Nephron progenitor cell (in vitro differentiated cells): ENCODE results near the gene MAP1S.

Source experiments
- DNase-seq: peaks from one replicate; pipeline ENCODE4 v3.0.0; 2021
- H3K27ac Mint-ChIP-seq: 2 replicates; pipeline ENCODE4 v1.8.0; 2021; ENCODE audit warnings: mild to moderate bottlenecking, moderate library complexity, mixed read lengths
- H3K27me3 Mint-ChIP-seq: 2 replicates; pipeline ENCODE4 v1.8.0; 2021; ENCODE audit warnings: mild to moderate bottlenecking, low read depth, mixed read lengths; ENCODE audit not compliant: poor library complexity
- H3K36me3 Mint-ChIP-seq: 2 replicates; pipeline ENCODE4 v1.8.0; 2021; ENCODE audit warnings: low read depth, mixed read lengths
- H3K4me1 Mint-ChIP-seq: 2 replicates; pipeline ENCODE4 v1.8.0; 2021; ENCODE audit warnings: mixed read lengths
- H3K4me3 Mint-ChIP-seq: 2 replicates; pipeline ENCODE4 v1.8.0; 2021; ENCODE audit warnings: mild to moderate bottlenecking, moderate library complexity, mixed read lengths
- H3K9me3 Mint-ChIP-seq: 2 replicates; pipeline ENCODE4 v1.8.0; 2021; ENCODE audit warnings: mild to moderate bottlenecking, moderate library complexity, mixed read lengths
- CTCF ChIP-seq: fragments of 200-600 bp; sonication (generic); IDR thresholded peaks from 2 replicates; pipeline ENCODE4 v1.5.0; 2021; ENCODE audit warnings: antibody characterized with exemption

MAP1S gene

GRCh38 chr19:17733127-17733526 lies 13.8 kb downstream of the MAP1S start:
- H3K27me3 Mint-ChIP-seq, result no peaks in the 10 kb centered on the region
- no peak for DNase-seq
- no peak overlapping the region for H3K27ac Mint-ChIP-seq
- H3K4me3 Mint-ChIP-seq, result no peak overlapping the region
- no peak for TF ChIP-seq CTCF
- peaks cover 19% of the 10 kb centered on the region for H3K9me3 Mint-ChIP-seq
- peaks cover 77% of the 10 kb centered on the region for H3K36me3 Mint-ChIP-seq
- no peaks in the 10 kb centered on the region for H3K4me1 Mint-ChIP-seq

GRCh38 chr19:17734146-17734545 lies 14.9 kb downstream of the MAP1S start:
- Mint-ChIP-seq H3K4me1 (peaks cover 7% of the 10 kb centered on the region), H3K9me3 (peaks cover 19% of the 10 kb centered on the region), H3K27me3 (no peaks in the 10 kb centered on the region), H3K36me3 (peaks cover 79% of the 10 kb centered on the region), H3K4me3 (no peak overlapping the region), H3K27ac (peak overlapping the region; percentile 57)
- no peak for DNase-seq
- no peak for TF ChIP-seq CTCF

DNA sequence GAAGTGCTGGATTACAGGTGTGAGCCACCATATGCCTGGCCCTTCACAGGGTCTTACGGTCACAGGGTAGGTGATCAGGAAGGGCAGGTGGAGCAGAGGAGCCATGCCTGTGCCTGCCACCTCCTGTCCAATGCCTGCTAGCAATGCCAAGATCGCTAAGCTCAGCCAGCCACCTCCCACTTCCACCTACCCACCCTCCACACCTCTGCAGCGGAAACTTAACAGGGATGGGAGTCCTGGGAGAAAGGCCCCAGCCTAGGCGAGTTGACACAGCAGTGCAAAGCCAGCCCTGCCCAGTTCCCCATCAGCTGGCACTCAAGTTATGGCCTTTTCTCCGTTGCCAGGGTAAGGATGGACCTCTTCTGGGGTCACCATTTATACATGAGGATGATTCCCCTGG lies 16.1 kb downstream of the MAP1S start:
- DNase-seq, result no peak
- Mint-ChIP-seq H3K27me3 (no peaks in the 10 kb centered on the region), H3K9me3 (peaks cover 17% of the 10 kb centered on the region), H3K4me3 (no peak overlapping the region), H3K27ac (no peak overlapping the region), H3K36me3 (peaks cover 67% of the 10 kb centered on the region), H3K4me1 (peaks cover 12% of the 10 kb centered on the region)
- no peak for TF ChIP-seq CTCF

GRCh38 chr19:17737690-17738153 lies 18.4 kb downstream of the MAP1S start:
- no peak for TF ChIP-seq CTCF
- Mint-ChIP-seq H3K36me3 (peaks cover 60% of the 10 kb centered on the region), H3K9me3 (peaks cover 18% of the 10 kb centered on the region), H3K27me3 (no peaks in the 10 kb centered on the region), H3K27ac (peak overlapping the region; percentile 74), H3K4me3 (no peak overlapping the region), H3K4me1 (peaks cover 12% of the 10 kb centered on the region)
- no peak for DNase-seq

- H3K4me3 Mint-ChIP-seq, result no peak overlapping the region
- H3K27ac Mint-ChIP-seq, result peak overlapping the region; percentile 69
- peaks cover 12% of the 10 kb centered on the region for H3K4me1 Mint-ChIP-seq
Measured at GRCh38 chr19:17739121-17739875, 20.0 kb downstream of the MAP1S start.

More at GRCh38 chr19:17739121-17739875, 20.0 kb downstream of the MAP1S start:
- peaks cover 56% of the 10 kb centered on the region for H3K36me3 Mint-ChIP-seq
- H3K9me3 Mint-ChIP-seq, result peaks cover 22% of the 10 kb centered on the region
- DNase-seq, result peak; percentile 37
- TF ChIP-seq CTCF, result no peak
- H3K27me3 Mint-ChIP-seq, result peaks cover 3% of the 10 kb centered on the region
